Loucy (cell line): ENCODE data around the gene AADAT.
A peak's percentile ranks its signal among the peaks of the same experiment; 100 is the strongest.

Experiments used
- H2AFZ ChIP-seq: fragments of 200-600 bp; sonication (generic); 2 replicates; pipeline ENCODE4 v1.6.0; 2016; ENCODE audit warnings: antibody characterized with exemption, mild to moderate bottlenecking, low read length, moderate library complexity
- H3F3A ChIP-seq: fragments of 200-600 bp; 2 replicates; pipeline ENCODE4 v1.6.0; 2016; ENCODE audit warnings: antibody characterized with exemption, low read depth, mild to moderate bottlenecking
- H3K27me3 ChIP-seq: fragments of 200-600 bp; sonication (generic); 2 replicates; pipeline ENCODE4 v1.6.1; 2014; ENCODE audit warnings: low read length, mild to moderate bottlenecking; ENCODE audit not compliant: insufficient read depth, poor library complexity, severe bottlenecking
- H3K36me3 ChIP-seq: fragments of 200-600 bp; sonication (generic); 2 replicates; pipeline ENCODE4 v1.6.1; 2016; ENCODE audit warnings: low read length; ENCODE audit not compliant: insufficient read depth
- H3K4me1 ChIP-seq: fragments of 200-600 bp; sonication (generic); 2 replicates; pipeline ENCODE4 v1.5.1; 2014; ENCODE audit warnings: low read length, mild to moderate bottlenecking; ENCODE audit not compliant: insufficient read depth, poor library complexity, severe bottlenecking
- H3K4me2 ChIP-seq: fragments of 200-600 bp; sonication (generic); 2 replicates; pipeline ENCODE4 v1.6.0; 2014; ENCODE audit warnings: antibody characterized with exemption, low read length, low read depth, mild to moderate bottlenecking; ENCODE audit not compliant: poor library complexity, severe bottlenecking
- H3K4me3 ChIP-seq: fragments of 200-600 bp; sonication (generic); 2 replicates; pipeline ENCODE4 v1.5.1; 2014; ENCODE audit warnings: low read length, mild to moderate bottlenecking, mixed read lengths; ENCODE audit not compliant: poor library complexity, severe bottlenecking
- H3K79me2 ChIP-seq: fragments of 200-600 bp; sonication (generic); 2 replicates; pipeline ENCODE4 v1.6.1; 2014; ENCODE audit warnings: low read length; ENCODE audit not compliant: insufficient read depth
- H3K9ac ChIP-seq: fragments of 200-600 bp; sonication (generic); 2 replicates; pipeline ENCODE4 v1.6.0; 2014; ENCODE audit warnings: mild to moderate bottlenecking, low read depth, low read length, moderate library complexity; ENCODE audit not compliant: poor library complexity, severe bottlenecking
- H3K9me2 ChIP-seq: fragments of 200-600 bp; sonication (generic); replicated peaks from 2 replicates; pipeline ENCODE4 v1.6.1; 2016; ENCODE audit warnings: low read depth, low read length, mixed read lengths
- H3K9me3 ChIP-seq: fragments of 200-600 bp; sonication (generic); 2 replicates; pipeline ENCODE4 v1.6.1; 2014; ENCODE audit warnings: mild to moderate bottlenecking, antibody characterized with exemption, low read length, low read depth; ENCODE audit not compliant: insufficient read depth
- H4K20me1 ChIP-seq: fragments of 200-600 bp; sonication (generic); 2 replicates; pipeline ENCODE4 v1.6.0; 2014; ENCODE audit warnings: antibody characterized with exemption, low read length, mild to moderate bottlenecking; ENCODE audit not compliant: insufficient read depth, poor library complexity, severe bottlenecking
- CTCF ChIP-seq: fragments of 200-600 bp; sonication (generic); conservative IDR thresholded peaks from 2 replicates; pipeline ENCODE4 v1.5.1; 2014; ENCODE audit warnings: mild to moderate bottlenecking, antibody characterized with exemption, low read length
- EZH2phosphoT487 ChIP-seq: fragments of 200-600 bp; IDR thresholded peaks from 2 replicates; pipeline ENCODE4 v1.6.1; 2018; ENCODE audit warnings: antibody characterized with exemption, mild to moderate bottlenecking, moderate library complexity, borderline replicate concordance

AADAT gene

DNA sequence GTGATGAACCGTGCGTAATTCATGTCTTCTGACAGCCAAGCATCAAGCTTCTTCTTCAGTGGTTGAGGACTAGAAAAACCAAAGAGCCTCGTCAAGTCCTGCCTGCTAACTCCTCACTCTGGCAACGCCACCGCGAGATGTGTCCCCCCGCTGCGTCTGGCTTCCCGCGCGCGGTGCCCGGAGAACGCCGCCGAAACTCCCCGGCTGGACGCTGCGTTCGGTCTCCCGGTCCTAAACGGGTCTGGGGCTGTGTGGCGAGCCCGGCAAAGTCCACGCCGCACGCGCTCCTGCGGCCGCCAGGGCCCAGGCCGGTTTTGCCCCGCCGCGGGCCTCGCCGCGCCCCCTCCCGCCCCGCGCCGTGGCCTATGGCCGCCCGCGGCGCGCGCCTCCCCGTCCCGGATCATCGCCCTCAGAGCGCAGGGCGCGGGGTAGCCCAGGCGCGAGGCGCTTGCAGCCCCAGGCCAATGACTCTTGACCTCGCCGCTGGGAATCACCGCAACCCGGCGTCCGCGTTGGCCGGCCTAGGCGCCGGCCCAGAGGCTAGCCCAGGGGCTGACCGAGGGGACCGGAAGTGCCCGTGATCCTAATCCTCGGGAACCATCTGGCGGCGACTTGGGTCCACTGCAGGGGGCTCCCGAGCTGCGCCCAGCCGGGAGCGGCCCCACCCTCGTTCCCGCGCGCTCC is at the start of gene AADAT:
TSS of gene AADAT (minus strand) at position 289 of the 684 bp plus-strand sequence. CDS start at position 23, 266 bp downstream.
- H3K79me2 ChIP-seq: no peaks in the 10 kb centered on the region
- no peak within 1 kb of the TSS for H3K4me3 ChIP-seq
- H3F3A ChIP-seq: no peaks in the 10 kb centered on the region
- no peak within 1 kb of the TSS for H3K4me2 ChIP-seq
- H3K9ac ChIP-seq: no peak within 1 kb of the TSS
- no peaks in the 10 kb centered on the region for H3K27me3 ChIP-seq
- no peaks in the 10 kb centered on the region for H4K20me1 ChIP-seq
- no peaks in the 10 kb centered on the region for H3K9me2 ChIP-seq
- H3K9me3 ChIP-seq: 0 out of 2 replicates have a peak, but pooled peaks cover 4% of the 10 kb centered on the region
- H3K4me1 ChIP-seq: no peaks in the 10 kb centered on the region
- no peak within 1 kb of the TSS for H2AFZ ChIP-seq
- TF ChIP-seq CTCF (no peak), EZH2phosphoT487 (no peak)
- H3K36me3 ChIP-seq: no peaks in the 10 kb centered on the region

DNA sequence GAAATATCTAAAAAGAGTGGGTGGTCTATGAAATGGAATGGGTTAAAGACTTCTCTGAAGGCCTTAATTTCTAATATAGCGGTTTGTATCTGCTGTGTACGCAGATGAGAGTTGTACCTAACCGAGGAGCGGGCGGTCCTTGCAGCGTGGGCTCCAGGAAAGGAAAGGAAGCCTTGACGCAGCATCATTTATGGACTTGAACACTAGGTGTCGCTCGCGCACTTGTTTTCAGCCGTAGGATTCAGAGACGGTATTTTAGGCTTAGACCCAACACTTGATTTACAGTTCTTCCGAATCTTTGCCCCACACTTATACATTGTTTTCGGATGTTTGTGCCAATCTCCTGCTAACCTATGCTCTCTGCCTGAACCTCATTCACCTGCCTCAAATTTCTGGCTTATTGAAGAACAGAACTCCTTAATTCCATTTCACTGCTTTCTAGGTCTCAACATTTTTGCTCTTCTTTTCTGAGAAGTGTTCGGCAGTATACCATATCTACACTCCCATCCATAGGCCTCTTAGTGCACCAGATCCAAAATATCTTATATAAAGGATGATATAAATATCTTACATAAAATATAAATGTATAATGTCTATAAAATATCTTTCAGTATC is 48.9 kb upstream of the AADAT start:
- Histone ChIP-seq H3K36me3 (no peaks in the 10 kb centered on the region), H4K20me1 (no peaks in the 10 kb centered on the region), H3K79me2 (no peaks in the 10 kb centered on the region), H2AFZ (peak overlapping the region; percentile 73; the same call in 1 of the 2 replicates), H3K9ac (no peak overlapping the region), H3K4me2 (no peak overlapping the region), H3K27me3 (no peaks in the 10 kb centered on the region), H3F3A (no peaks in the 10 kb centered on the region), H3K9me3 (no peaks in the 10 kb centered on the region; the same call in 1 of the 2 replicates), H3K4me3 (no peak overlapping the region), H3K4me1 (no peaks in the 10 kb centered on the region), H3K9me2 (no peaks in the 10 kb centered on the region)
- TF ChIP-seq CTCF (peak; percentile 76), EZH2phosphoT487 (no peak)

GRCh38 chr4:170137927-170138326 is 48.2 kb upstream of the AADAT start:
- Histone ChIP-seq H3K9ac (no peak overlapping the region), H3K36me3 (no peaks in the 10 kb centered on the region), H4K20me1 (no peaks in the 10 kb centered on the region), H3K9me2 (no peaks in the 10 kb centered on the region), H3K4me1 (no peaks in the 10 kb centered on the region), H3F3A (no peaks in the 10 kb centered on the region), H3K27me3 (no peaks in the 10 kb centered on the region), H3K79me2 (no peaks in the 10 kb centered on the region), H3K9me3 (no peaks in the 10 kb centered on the region; the same call in 1 of the 2 replicates), H2AFZ (0 out of 2 replicates have a peak overlapping the region, but pooled peaks have one; percentile 23), H3K4me2 (no peak overlapping the region), H3K4me3 (no peak overlapping the region)
- TF ChIP-seq CTCF: no peak
- no peak for TF ChIP-seq EZH2phosphoT487
